ENCODE results near the gene CECR2. TPM values are rescaled to one million over a fixed set of nuclear protein-coding genes. Genes with fewer than 3 reads are reported as not detected.

The CECR2 gene
- total RNA-seq, 1 experiment from 2014 or later, result 154 TPM

DNA sequence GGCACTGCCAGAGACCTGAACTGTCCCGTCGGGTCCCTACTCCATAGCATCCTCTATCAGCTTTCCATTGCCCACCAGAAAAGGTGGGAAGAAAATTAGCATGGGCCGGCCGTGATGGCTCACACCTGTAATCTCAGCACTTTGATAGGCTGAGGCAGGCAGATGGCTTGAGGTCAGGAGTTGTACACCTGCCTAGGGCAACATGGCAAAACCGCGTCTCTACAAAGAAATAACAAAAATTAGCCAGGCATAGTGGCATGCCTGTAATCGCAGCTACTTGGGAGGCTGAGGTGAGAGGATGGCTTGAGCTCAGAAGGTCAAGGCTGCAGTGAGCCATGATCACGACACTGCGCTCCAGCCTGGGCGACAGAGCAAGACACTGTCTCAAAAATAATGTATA, 197.5 kb downstream of the CECR2 start:
- H3K79me2 ChIP-seq (ENCODE audit: insufficient read depth, low read length), result no peaks in the 10 kb centered on the region
- no peak overlapping the region for H3K4ac ChIP-seq (ENCODE audit: low read depth, low read length)
- peaks cover 16% of the 10 kb centered on the region for H3K4me1 ChIP-seq (ENCODE audit: insufficient read depth, low read length)
- Mint-ChIP-seq H3K36me3 (ENCODE audit: insufficient read depth in 1 of 3, low read depth in 3 of 3) (peaks cover 0 to 9% (median 3%) of the 10 kb centered on the region in 3 experiments; a peak in 3 of 7 replicates), H3K27me3 (ENCODE audit: low read depth) (no peaks in the 10 kb centered on the region; the same call in none of the 2 replicates), H3K4me1 (peaks cover 44 to 49% of the 10 kb centered on the region in 2 experiments), H3K9me3 (0 out of 5 replicates have a peak, but pooled peaks cover 0 to 3% of the 10 kb centered on the region in 2 experiments), H3K4me3 (no peak overlapping the region), H3K27ac (peak overlapping the region in 2 of 3 experiments; percentile 42 to 85; a peak in 4 of 7 replicates)
- no peak overlapping the region for H3K23ac ChIP-seq (ENCODE audit: insufficient read length, low read depth, low read length)
- H3K79me1 ChIP-seq (ENCODE audit: insufficient read depth, low read depth, low read length, poor library complexity, severe bottlenecking), result no peaks in the 10 kb centered on the region
- H2BK15ac ChIP-seq (ENCODE audit: low read depth, low read length), result no peak overlapping the region
- no CpG with 5 or more reads among the region's 10 CpGs for WGBS (ENCODE audit: extremely low coverage, insufficient read length, low lambda C conversion rate)
- H4K5ac ChIP-seq (ENCODE audit: insufficient read length, low read depth, low read length), result no peak overlapping the region
- no peak overlapping the region for H2BK12ac ChIP-seq (ENCODE audit: insufficient read length, low read depth, low read length)
- H3K27me3 ChIP-seq (ENCODE audit: insufficient read depth, low read length), result no peaks in the 10 kb centered on the region
- no peaks in the 10 kb centered on the region for H3K23me2 ChIP-seq (ENCODE audit: insufficient read length, low read depth, low read length, poor library complexity, severe bottlenecking)
- DNase-seq, result no peak
- H3K9me3 ChIP-seq (ENCODE audit: control insufficient read depth, low read depth, low read length), result no peaks in the 10 kb centered on the region
- H2BK5ac ChIP-seq (ENCODE audit: insufficient read length, low read length), result no peak overlapping the region
- no peak overlapping the region for H3K9ac ChIP-seq (ENCODE audit: extremely low read depth, insufficient read length, low read length)
- no peak overlapping the region for H2BK120ac ChIP-seq (ENCODE audit: low read depth, low read length, poor library complexity, severe bottlenecking)
- H2BK20ac ChIP-seq (ENCODE audit: low read depth, low read length, poor library complexity, severe bottlenecking), result no peak overlapping the region
- no peak overlapping the region for H3K27ac ChIP-seq (ENCODE audit: insufficient read length, low read depth, low read length)
- H3K14ac ChIP-seq (ENCODE audit: insufficient read depth, low read length), result no peak overlapping the region
- TF ChIP-seq CTCF (conservative IDR thresholded peaks at IDR 0.05), result no peak
- no peak overlapping the region for H4K91ac ChIP-seq (ENCODE audit: insufficient read length, low read depth, low read length)
- no peak overlapping the region for H2AFZ ChIP-seq (ENCODE audit: low read length)
- H3T11ph ChIP-seq (ENCODE audit: low read length), result no peak overlapping the region
- no peak overlapping the region for H4K8ac ChIP-seq (replicated peaks; ENCODE audit: insufficient read length, low read depth, low read length)
- H3K56ac ChIP-seq (ENCODE audit: insufficient read length, low read depth, low read length), result no peak overlapping the region
- H3K4me2 ChIP-seq (ENCODE audit: insufficient read depth, insufficient read length, low read length), result no peak overlapping the region
- no peak overlapping the region for H3K18ac ChIP-seq (ENCODE audit: insufficient read length, low read depth, low read length)
- H2AK5ac ChIP-seq (ENCODE audit: insufficient read length, low read length), result no peak overlapping the region
- no peaks in the 10 kb centered on the region for H4K20me1 ChIP-seq (ENCODE audit: control insufficient read depth, insufficient read depth, insufficient read length)
